GM06990 (cell line): ENCODE results near the gene SMARCC1.

Source experiments
- DNase-seq: peaks from one replicate; pipeline ENCODE4 v3.0.0-alpha.2; 2011; ENCODE audit not compliant: insufficient read length; ENCODE audit errors: extremely low read depth
- H3K27me3 ChIP-seq: replicated peaks from 2 replicates; pipeline ENCODE4 v1.6.0; 2011; ENCODE audit warnings: low read length; ENCODE audit not compliant: control insufficient read depth, insufficient read depth
- H3K36me3 ChIP-seq: 2 replicates; pipeline ENCODE4 v1.5.1; 2011; ENCODE audit warnings: low read length; ENCODE audit not compliant: control insufficient read depth, insufficient read depth
- H3K4me3 ChIP-seq: replicated peaks from 2 replicates; pipeline ENCODE4 v1.5.1; 2011; ENCODE audit warnings: low read depth, mild to moderate bottlenecking, control low read depth, low read length
- CTCF ChIP-seq: IDR thresholded peaks from 2 replicates; pipeline ENCODE4 v1.5.1; 2011; ENCODE audit warnings: low read length, control low read depth, mild to moderate bottlenecking, inconsistent platforms; ENCODE audit not compliant: insufficient read depth, poor library complexity, severe bottlenecking

The SMARCC1 gene

GRCh38 chr3:47629770-47630169 lies 151.9 kb downstream of the SMARCC1 start:
- Histone ChIP-seq H3K27me3 (no peaks in the 10 kb centered on the region), H3K36me3 (peaks cover 21% of the 10 kb centered on the region), H3K4me3 (no peak overlapping the region)
- TF ChIP-seq CTCF, result no peak
- no peak for DNase-seq

GRCh38 chr3:47628426-47628825 lies 153.3 kb downstream of the SMARCC1 start:
- Histone ChIP-seq H3K27me3 (no peaks in the 10 kb centered on the region), H3K4me3 (no peak overlapping the region), H3K36me3 (peaks cover 21% of the 10 kb centered on the region)
- no peak for TF ChIP-seq CTCF
- DNase-seq, result no peak

GRCh38 chr3:47622671-47623461 lies 158.8 kb downstream of the SMARCC1 start:
- no peak overlapping the region for H3K4me3 ChIP-seq

GRCh38 chr3:47617086-47618010 lies 164.3 kb downstream of the SMARCC1 start:
- TF ChIP-seq CTCF, result no peak
- H3K4me3 ChIP-seq, result no peak overlapping the region
- H3K27me3 ChIP-seq, result no peaks in the 10 kb centered on the region
- peaks cover 14% of the 10 kb centered on the region for H3K36me3 ChIP-seq
- no peak for DNase-seq

More at GRCh38 chr3:47622671-47623461, 158.8 kb downstream of the SMARCC1 start:
- Histone ChIP-seq H3K36me3 (peaks cover 11% of the 10 kb centered on the region), H3K27me3 (no peaks in the 10 kb centered on the region)
- TF ChIP-seq CTCF, result no peak
- no peak for DNase-seq

GRCh38 chr3:47614788-47615187 lies 166.9 kb downstream of the SMARCC1 start:
- peaks cover 19% of the 10 kb centered on the region for H3K36me3 ChIP-seq

More at GRCh38 chr3:47614788-47615187, 166.9 kb downstream of the SMARCC1 start:
- no peak overlapping the region for H3K4me3 ChIP-seq
- no peaks in the 10 kb centered on the region for H3K27me3 ChIP-seq
- no peak for TF ChIP-seq CTCF
- no peak for DNase-seq
